Measurements from ENCODE around the gene POU2AF1.

POU2AF1 gene

GRCh38 chr11:111379602-111380136 lies 594 bp upstream of the POU2AF1 start:
- DNase-seq (ENCODE audit: low read depth) = no peak
- no peak for TF ChIP-seq CTCF (IDR thresholded peaks at IDR 0.05; ENCODE audit: control insufficient read depth, insufficient read depth, low read depth, low read length, missing control alignments)
- no peak overlapping the region for H3K4me3 ChIP-seq (ENCODE audit: control insufficient read depth, low read depth, low read length)

- peak; percentile 7 for DNase-seq (ENCODE audit: low read depth)
- H3K4me3 ChIP-seq (ENCODE audit: control insufficient read depth, low read depth, low read length) = no peak overlapping the region
- no peak for TF ChIP-seq CTCF (IDR thresholded peaks at IDR 0.05; ENCODE audit: control insufficient read depth, insufficient read depth, low read depth, low read length, missing control alignments)
Observed at GRCh38 chr11:111378185-111378860, 752 bp downstream of the POU2AF1 start.

- DNase-seq (ENCODE audit: low read depth) = no peak
- no peak overlapping the region for H3K4me3 ChIP-seq (ENCODE audit: control insufficient read depth, low read depth, low read length)
- no peak for TF ChIP-seq CTCF (IDR thresholded peaks at IDR 0.05; ENCODE audit: control insufficient read depth, insufficient read depth, low read depth, low read length, missing control alignments)
Observed at GRCh38 chr11:111376181-111376871, 2.7 kb downstream of the POU2AF1 start.

- no peak for DNase-seq (ENCODE audit: low read depth)
- no peak for TF ChIP-seq CTCF (IDR thresholded peaks at IDR 0.05; ENCODE audit: control insufficient read depth, insufficient read depth, low read depth, low read length, missing control alignments)
- H3K4me3 ChIP-seq (ENCODE audit: control insufficient read depth, low read depth, low read length) = no peak overlapping the region
Observed at GRCh38 chr11:111373590-111373989, 5.5 kb downstream of the POU2AF1 start.

GRCh38 chr11:111372538-111372937 lies 6.5 kb downstream of the POU2AF1 start:
- H3K4me3 ChIP-seq (ENCODE audit: control insufficient read depth, low read depth, low read length) = no peak overlapping the region
- DNase-seq (ENCODE audit: low read depth) = no peak
- TF ChIP-seq CTCF (IDR thresholded peaks at IDR 0.05; ENCODE audit: control insufficient read depth, insufficient read depth, low read depth, low read length, missing control alignments) = no peak

GRCh38 chr11:111370902-111371578 lies 8.0 kb downstream of the POU2AF1 start:
- no peak overlapping the region for H3K4me3 ChIP-seq (ENCODE audit: control insufficient read depth, low read depth, low read length)
- no peak for DNase-seq (ENCODE audit: low read depth)
- TF ChIP-seq CTCF (IDR thresholded peaks at IDR 0.05; ENCODE audit: control insufficient read depth, insufficient read depth, low read depth, low read length, missing control alignments) = no peak

Measured in AG09309 (cell line).